WTC11 (cell line): ENCODE results near the gene CORO6. TPM values are rescaled to one million over a fixed set of nuclear protein-coding genes. Genes with fewer than 3 reads are reported as not detected.

Experiments
- ATAC-seq: fragments of 200-7000 bp; cut with Tn5 transposase; 2 replicates; pipeline ENCODE4 v1.10.0; 2021; ENCODE audit warnings: mild to moderate bottlenecking, moderate library complexity
- CTCF ChIA-PET: fragments of 300-600 bp; sonication (Branson Sonifier 250); formaldehyde crosslinking; loops from one replicate; lab custom pipeline; 2021; ENCODE audit warnings: antibody characterized with exemption; lab: Charles Lee
- POLR2A ChIA-PET: fragments of 350-600 bp; sonication (Branson Sonifier 250); formaldehyde crosslinking; loops from one replicate; lab custom pipeline; 2021; ENCODE audit warnings: antibody characterized with exemption; lab: Charles Lee
- DNase-seq: peaks from one replicate; pipeline ENCODE4 v3.0.0; 2021; ENCODE audit warnings: low spot score
- H3K27ac Mint-ChIP-seq: 2 replicates; pipeline ENCODE4 v1.8.0; 2021; ENCODE audit warnings: mixed read lengths
- H3K27me3 Mint-ChIP-seq: 2 replicates; pipeline ENCODE4 v1.8.0; 2021; ENCODE audit warnings: low read depth, mild to moderate bottlenecking, moderate library complexity, mixed read lengths
- H3K36me3 Mint-ChIP-seq: 2 replicates; pipeline ENCODE4 v1.8.0; 2021; ENCODE audit warnings: mixed read lengths
- H3K4me1 Mint-ChIP-seq: 2 replicates; pipeline ENCODE4 v1.8.0; 2022; ENCODE audit warnings: mixed read lengths
- H3K4me3 Mint-ChIP-seq: 2 replicates; pipeline ENCODE4 v1.8.0; 2021; ENCODE audit warnings: mild to moderate bottlenecking, moderate library complexity, mixed read lengths
- H3K9me3 Mint-ChIP-seq: 2 replicates; pipeline ENCODE4 v1.8.0; 2021; ENCODE audit warnings: mixed read lengths
- AFF4 ChIP-seq: sonication (generic); formaldehyde crosslinking; IDR thresholded peaks from 2 replicates; pipeline ENCODE4 v1.8.1; 2023; ENCODE audit warnings: mild to moderate bottlenecking, missing genetic modification reagents, borderline replicate concordance
- ATF6 ChIP-seq: sonication (generic); formaldehyde crosslinking; IDR thresholded peaks from 2 replicates; pipeline ENCODE4 v1.8.1; 2023; ENCODE audit warnings: mild to moderate bottlenecking, missing genetic modification reagents
- CREM ChIP-seq: sonication (generic); formaldehyde crosslinking; IDR thresholded peaks from 2 replicates; pipeline ENCODE4 v1.8.1; 2022; ENCODE audit warnings: mild to moderate bottlenecking, missing genetic modification reagents, moderate library complexity
- FOXK1 ChIP-seq: sonication (generic); formaldehyde crosslinking; IDR thresholded peaks from 2 replicates; pipeline ENCODE4 v1.8.0; 2022; ENCODE audit warnings: mild to moderate bottlenecking, moderate library complexity, missing genetic modification reagents
- KAT7 ChIP-seq: sonication (generic); formaldehyde crosslinking; IDR thresholded peaks from 2 replicates; pipeline ENCODE4 v1.8.1; 2023; ENCODE audit warnings: missing genetic modification reagents, mild to moderate bottlenecking, borderline replicate concordance
- NFYB ChIP-seq: sonication (generic); formaldehyde crosslinking; conservative IDR thresholded peaks from 2 replicates; pipeline ENCODE4 v1.8.0; 2022; ENCODE audit warnings: low read depth, missing genetic modification reagents
- OVOL2 ChIP-seq: fragments of 250-450 bp; sonication (Bioruptor Pico); IDR thresholded peaks from 2 replicates; pipeline ENCODE4 v1.9.0; 2021; ENCODE audit warnings: mild to moderate bottlenecking, borderline replicate concordance
- PRDM15 ChIP-seq: sonication (generic); formaldehyde crosslinking; IDR thresholded peaks from 2 replicates; pipeline ENCODE4 v1.8.0; 2022; ENCODE audit warnings: missing genetic modification reagents
- PRRX2 ChIP-seq: fragments of 250-450 bp; sonication (Bioruptor Pico); IDR thresholded peaks from 2 replicates; pipeline ENCODE4 v1.8.0; 2021; ENCODE audit warnings: mild to moderate bottlenecking
- SMAD4 ChIP-seq: sonication (generic); formaldehyde crosslinking; IDR thresholded peaks from 2 replicates; pipeline ENCODE4 v1.8.0; 2022; ENCODE audit warnings: mild to moderate bottlenecking, missing genetic modification reagents
- TEAD1 ChIP-seq: sonication (generic); formaldehyde crosslinking; IDR thresholded peaks from 2 replicates; pipeline ENCODE4 v1.8.0; 2022; ENCODE audit warnings: mild to moderate bottlenecking, missing genetic modification reagents
- USF1 ChIP-seq: sonication (generic); formaldehyde crosslinking; IDR thresholded peaks from 2 replicates; pipeline ENCODE4 v1.8.0; 2022; ENCODE audit warnings: mild to moderate bottlenecking, missing genetic modification reagents
- ZMAT4 ChIP-seq: fragments of 250-450 bp; sonication (Bioruptor Pico); IDR thresholded peaks from 2 replicates; pipeline ENCODE4 v1.9.0; 2021; ENCODE audit warnings: mild to moderate bottlenecking
- ZNF121 ChIP-seq: sonication (generic); formaldehyde crosslinking; IDR thresholded peaks from 2 replicates; pipeline ENCODE4 v1.8.0; 2023; ENCODE audit warnings: missing genetic modification reagents
- ZNF138 ChIP-seq: sonication (generic); formaldehyde crosslinking; conservative IDR thresholded peaks from 2 replicates; pipeline ENCODE4 v1.8.1; 2022; ENCODE audit warnings: mild to moderate bottlenecking, moderate library complexity, missing genetic modification reagents
- ZNF232 ChIP-seq: sonication (generic); formaldehyde crosslinking; IDR thresholded peaks from 2 replicates; pipeline ENCODE4 v1.8.0; 2022; ENCODE audit warnings: mild to moderate bottlenecking, missing genetic modification reagents
- total RNA-seq: library from RNA; stranded (reverse); gene quantifications from 3 replicates; pipeline ENCODE4 v1.2.3, GENCODE V29; 2021

The CORO6 gene
- total RNA-seq, 1 experiment from 2014 or later, result 8.9 TPM

- TF ChIP-seq PRDM15, result no peak
- TF ChIP-seq CREM (CRISPR knock-in tag), result no peak
- TF ChIP-seq USF1 (CRISPR knock-in tag), result no peak
- no peak for TF ChIP-seq ZMAT4 (CRISPR knock-in tag)
- TF ChIP-seq ZNF138 (CRISPR knock-in tag), result no peak
- no peak for TF ChIP-seq ATF6 (CRISPR knock-in tag)
- no peak for TF ChIP-seq KAT7 (CRISPR knock-in tag)
- no peak for TF ChIP-seq SMAD4 (CRISPR knock-in tag)
- TF ChIP-seq OVOL2, result no peak
- no peak for TF ChIP-seq PRRX2
- TF ChIP-seq, all 79 proteins: peak for 0
Measured at GRCh38 chr17:29643817-29644160, 21.1 kb upstream of the CORO6 start (continued).

GRCh38 chr17:29642171-29642611 is 19.5 kb upstream of the CORO6 start:
- H3K9me3 Mint-ChIP-seq, result no peaks in the 10 kb centered on the region
- no peak overlapping the region for H3K4me3 Mint-ChIP-seq
- CTCF ChIA-PET, result interaction anchor here (0.8 to 3.7 kb wide), 6 partner anchors 17 to 451 kb away, joined by 3 to 69 read pairs (median 6); no protein-coding TSS in a partner anchor
- peaks cover 28% of the 10 kb centered on the region for H3K4me1 Mint-ChIP-seq
- no peak for ATAC-seq
- POLR2A ChIA-PET, result interaction anchor here (0.7 kb wide), 1 partner anchor 21 kb away, joined by 5 read pairs; no protein-coding TSS in a partner anchor
- H3K27ac Mint-ChIP-seq, result no peak overlapping the region
- H3K36me3 Mint-ChIP-seq, result peaks cover 2% of the 10 kb centered on the region; the same call in 1 of the 2 replicates
- no peak for DNase-seq
- no peaks in the 10 kb centered on the region for H3K27me3 Mint-ChIP-seq
- TF ChIP-seq KAT7 (CRISPR knock-in tag) (no peak), AFF4 (CRISPR knock-in tag) (no peak), TEAD1 (CRISPR knock-in tag) (no peak), ZNF232 (CRISPR knock-in tag) (no peak), NFYB (CRISPR knock-in tag) (no peak), FOXK1 (CRISPR knock-in tag) (no peak), ZNF121 (CRISPR knock-in tag) (no peak)
